ENCODE results near the gene LANCL3. TPM values are rescaled to one million over a fixed set of nuclear protein-coding genes. Genes with fewer than 3 reads are reported as not detected.
"Not testable (repeated sequence)": the region's sequence is repeated elsewhere in the genome, so short reads cannot be mapped to it uniquely, and the experiment has no call there.

LANCL3 gene
- total RNA-seq, 1 experiment from 2014 or later: 0.26 TPM

GRCh38 chrX:37580080-37580479 is 8.6 kb downstream of the LANCL3 start:
- Histone ChIP-seq H2BK5ac (ENCODE audit: insufficient read length, low read length) (no peak overlapping the region), H4K91ac (ENCODE audit: insufficient read length, low read depth, low read length) (no peak overlapping the region), H4K5ac (ENCODE audit: insufficient read length, low read depth, low read length) (no peak overlapping the region), H3K18ac (ENCODE audit: insufficient read length, low read depth, low read length) (no peak overlapping the region), H2BK20ac (ENCODE audit: low read depth, low read length, poor library complexity, severe bottlenecking) (no peak overlapping the region), H3K56ac (ENCODE audit: insufficient read length, low read depth, low read length) (no peak overlapping the region), H4K20me1 (ENCODE audit: control insufficient read depth, insufficient read depth, insufficient read length) (no peaks in the 10 kb centered on the region), H3K23ac (ENCODE audit: insufficient read length, low read depth, low read length) (no peak overlapping the region), H2BK120ac (ENCODE audit: low read depth, low read length, poor library complexity, severe bottlenecking) (no peak overlapping the region), H3K79me1 (ENCODE audit: insufficient read depth, low read depth, low read length, poor library complexity, severe bottlenecking) (no peaks in the 10 kb centered on the region), H4K8ac (replicated peaks; ENCODE audit: insufficient read length, low read depth, low read length) (no peak overlapping the region), H2AK5ac (ENCODE audit: insufficient read length, low read length) (no peak overlapping the region), H3K23me2 (ENCODE audit: insufficient read length, low read depth, low read length, poor library complexity, severe bottlenecking) (no peaks in the 10 kb centered on the region), H3K9me3 (ENCODE audit: control insufficient read depth, low read depth, low read length) (no peaks in the 10 kb centered on the region), H2BK12ac (ENCODE audit: insufficient read length, low read depth, low read length) (no peak overlapping the region), H3K4me2 (ENCODE audit: insufficient read depth, insufficient read length, low read length) (no peak overlapping the region), H3K4me1 (ENCODE audit: insufficient read depth, low read length) (no peaks in the 10 kb centered on the region), H3K27me3 (ENCODE audit: insufficient read depth, low read length) (no peaks in the 10 kb centered on the region), H3K27ac (ENCODE audit: insufficient read length, low read depth, low read length) (no peak overlapping the region), H3K4ac (ENCODE audit: low read depth, low read length) (no peak overlapping the region), H2AFZ (ENCODE audit: low read length) (no peak overlapping the region), H3K79me2 (ENCODE audit: insufficient read depth, low read length) (no peaks in the 10 kb centered on the region), H3K14ac (ENCODE audit: insufficient read depth, low read length) (no peak overlapping the region), H3K9ac (ENCODE audit: extremely low read depth, insufficient read length, low read length) (no peak overlapping the region), H2BK15ac (ENCODE audit: low read depth, low read length) (no peak overlapping the region), H3T11ph (ENCODE audit: low read length) (no peak overlapping the region)
- Mint-ChIP-seq H3K4me1 (peaks cover 6 to 11% of the 10 kb centered on the region in 2 experiments; a peak in 2 of 4 replicates), H3K36me3 (ENCODE audit: insufficient read depth in 1 of 3, low read depth in 3 of 3) (no peaks in the 10 kb centered on the region; a peak in 1 of 7 replicates), H3K9me3 (peaks cover 40 to 42% of the 10 kb centered on the region in 2 experiments), H3K27ac (no peak overlapping the region), H3K27me3 (ENCODE audit: low read depth) (peaks cover 14% of the 10 kb centered on the region), H3K4me3 (no peak overlapping the region)
- no peak for DNase-seq
- no CpG with 5 or more reads among the region's 1 CpG for WGBS (ENCODE audit: extremely low coverage, insufficient read length, low lambda C conversion rate)
- no peak for TF ChIP-seq CTCF (conservative IDR thresholded peaks at IDR 0.05)

GRCh38 chrX:37587337-37587736 is 15.9 kb downstream of the LANCL3 start:
- H3K23me2 ChIP-seq (ENCODE audit: insufficient read length, low read depth, low read length, poor library complexity, severe bottlenecking); H3K56ac ChIP-seq (ENCODE audit: insufficient read length, low read depth, low read length); H3K79me2 ChIP-seq (ENCODE audit: insufficient read depth, low read length); H2BK12ac ChIP-seq (ENCODE audit: insufficient read length, low read depth, low read length); DNase-seq; H3K4me3 Mint-ChIP-seq; H2BK5ac ChIP-seq (ENCODE audit: insufficient read length, low read length); H2BK120ac ChIP-seq (ENCODE audit: low read depth, low read length, poor library complexity, severe bottlenecking); H3K4ac ChIP-seq (ENCODE audit: low read depth, low read length); H3K23ac ChIP-seq (ENCODE audit: insufficient read length, low read depth, low read length); H2AK5ac ChIP-seq (ENCODE audit: insufficient read length, low read length); H2AFZ ChIP-seq (ENCODE audit: low read length); H3K14ac ChIP-seq (ENCODE audit: insufficient read depth, low read length); H3K18ac ChIP-seq (ENCODE audit: insufficient read length, low read depth, low read length); H4K5ac ChIP-seq (ENCODE audit: insufficient read length, low read depth, low read length); H3K27ac Mint-ChIP-seq; H3K4me2 ChIP-seq (ENCODE audit: insufficient read depth, insufficient read length, low read length); H4K8ac ChIP-seq (replicated peaks; ENCODE audit: insufficient read length, low read depth, low read length); H3K36me3 Mint-ChIP-seq (ENCODE audit: insufficient read depth in 1 of 3, low read depth in 3 of 3); H4K91ac ChIP-seq (ENCODE audit: insufficient read length, low read depth, low read length); H3K27me3 ChIP-seq (ENCODE audit: insufficient read depth, low read length); H3T11ph ChIP-seq (ENCODE audit: low read length); H2BK20ac ChIP-seq (ENCODE audit: low read depth, low read length, poor library complexity, severe bottlenecking); H3K79me1 ChIP-seq (ENCODE audit: insufficient read depth, low read depth, low read length, poor library complexity, severe bottlenecking); H3K9ac ChIP-seq (ENCODE audit: extremely low read depth, insufficient read length, low read length); H3K9me3 ChIP-seq (ENCODE audit: control insufficient read depth, low read depth, low read length); H2BK15ac ChIP-seq (ENCODE audit: low read depth, low read length); H3K27ac ChIP-seq (ENCODE audit: insufficient read length, low read depth, low read length); H3K4me1 Mint-ChIP-seq; H4K20me1 ChIP-seq (ENCODE audit: control insufficient read depth, insufficient read depth, insufficient read length); H3K4me1 ChIP-seq (ENCODE audit: insufficient read depth, low read length): not testable (repeated sequence)
- Mint-ChIP-seq H3K9me3 (peaks cover 55 to 64% of the 10 kb centered on the region in 2 experiments), H3K27me3 (ENCODE audit: low read depth) (peaks cover 22% of the 10 kb centered on the region)
- WGBS (ENCODE audit: extremely low coverage, insufficient read length, low lambda C conversion rate): no CpG with 5 or more reads among the region's 11 CpGs
